Hippocampal formation (tissue), 2 donors: ENCODE data around the gene SPDYE5.
"Not testable (repeated sequence)": the region's sequence is repeated elsewhere in the genome, so short reads cannot be mapped to it uniquely, and the experiment has no call there.

Experiments
- DNase-seq, 2 donors: peaks; one replicate each; lab custom pipeline; 2025; lab: John Stamatoyannopoulos, UW

SPDYE5 gene

GRCh38 chr7:75492020-75492419 is at the start of gene SPDYE5:
Gene SPDYE5, plus strand, starts transcription at chr7:75492320. Its CDS starts 1,728 bp downstream, at chr7:75494048.
- not testable (repeated sequence) for DNase-seq

- not testable (repeated sequence) for DNase-seq
Measured at GRCh38 chr7:75442465-75443111, 49.5 kb upstream of the SPDYE5 start.

DNA sequence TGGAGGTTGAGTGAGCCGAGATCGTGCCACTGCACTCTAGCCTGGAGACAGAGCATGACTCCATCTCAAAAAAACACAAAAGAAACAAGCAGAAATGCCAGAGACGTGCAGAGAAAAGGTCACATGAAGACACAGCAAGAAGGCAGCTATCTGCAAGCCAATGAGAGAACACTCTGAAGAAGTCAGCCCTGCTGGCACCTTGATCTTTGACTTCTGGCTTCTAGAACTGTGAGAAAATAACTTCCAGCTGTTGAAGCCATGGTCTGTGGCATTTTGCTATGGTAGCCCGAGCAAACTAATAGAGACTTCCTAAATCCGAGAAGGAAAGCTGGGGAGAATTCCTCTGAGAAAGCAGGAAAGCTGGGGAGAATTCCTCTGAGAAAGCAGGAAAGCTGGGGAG is 42.2 kb upstream of the SPDYE5 start:
- not testable (repeated sequence) for DNase-seq

GRCh38 chr7:75452494-75452955 is 39.6 kb upstream of the SPDYE5 start:
- DNase-seq = not testable (repeated sequence)

DNA sequence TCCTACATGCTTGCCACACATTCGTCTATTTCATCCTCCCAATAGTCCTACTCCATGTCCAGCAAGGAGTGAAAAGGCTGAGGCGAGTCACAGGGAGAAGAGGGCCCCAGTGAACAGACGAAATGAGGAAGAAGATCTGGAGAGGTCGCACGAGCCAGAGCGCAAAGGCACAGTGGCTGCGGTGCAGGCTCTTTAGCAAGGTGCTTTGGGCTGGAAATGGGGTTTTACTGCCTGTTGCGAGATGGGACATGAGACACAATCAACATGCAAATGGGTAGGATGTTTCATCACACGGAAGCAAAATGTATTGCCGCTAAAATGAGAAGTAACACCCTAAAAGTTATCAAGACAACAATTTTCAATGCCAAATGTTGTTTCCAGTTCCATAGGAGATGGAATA is 35.7 kb upstream of the SPDYE5 start:
- not testable (repeated sequence) for DNase-seq

DNA sequence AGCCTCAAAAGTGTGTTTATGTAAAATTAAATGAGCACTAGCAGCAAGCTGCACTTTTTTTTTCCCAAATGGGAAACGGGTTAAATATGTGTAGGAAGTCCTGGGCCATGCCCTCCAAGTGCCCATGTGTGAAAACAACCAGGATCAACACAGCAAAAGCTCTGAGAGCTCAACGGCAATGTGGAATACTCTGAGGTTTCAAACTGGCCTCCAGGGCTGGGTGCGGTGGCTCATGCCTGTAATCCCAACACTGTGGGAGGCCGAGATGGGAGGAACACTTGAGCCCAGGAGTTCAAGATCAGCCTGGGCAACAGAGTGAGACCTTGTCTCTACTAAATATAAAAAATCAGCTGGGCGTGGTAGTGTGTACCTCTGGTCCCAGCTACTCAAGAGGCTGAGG is 34.1 kb upstream of the SPDYE5 start:
- DNase-seq = not testable (repeated sequence)

GRCh38 chr7:75460541-75460940 is 31.6 kb upstream of the SPDYE5 start:
- not testable (repeated sequence) for DNase-seq

- not testable (repeated sequence) for DNase-seq
Measured at GRCh38 chr7:75470166-75470565, 22.0 kb upstream of the SPDYE5 start.

- DNase-seq = not testable (repeated sequence)
Measured at GRCh38 chr7:75477457-75477856, 14.7 kb upstream of the SPDYE5 start.

- DNase-seq = not testable (repeated sequence)
Measured at GRCh38 chr7:75480313-75480712, 11.8 kb upstream of the SPDYE5 start.

DNA sequence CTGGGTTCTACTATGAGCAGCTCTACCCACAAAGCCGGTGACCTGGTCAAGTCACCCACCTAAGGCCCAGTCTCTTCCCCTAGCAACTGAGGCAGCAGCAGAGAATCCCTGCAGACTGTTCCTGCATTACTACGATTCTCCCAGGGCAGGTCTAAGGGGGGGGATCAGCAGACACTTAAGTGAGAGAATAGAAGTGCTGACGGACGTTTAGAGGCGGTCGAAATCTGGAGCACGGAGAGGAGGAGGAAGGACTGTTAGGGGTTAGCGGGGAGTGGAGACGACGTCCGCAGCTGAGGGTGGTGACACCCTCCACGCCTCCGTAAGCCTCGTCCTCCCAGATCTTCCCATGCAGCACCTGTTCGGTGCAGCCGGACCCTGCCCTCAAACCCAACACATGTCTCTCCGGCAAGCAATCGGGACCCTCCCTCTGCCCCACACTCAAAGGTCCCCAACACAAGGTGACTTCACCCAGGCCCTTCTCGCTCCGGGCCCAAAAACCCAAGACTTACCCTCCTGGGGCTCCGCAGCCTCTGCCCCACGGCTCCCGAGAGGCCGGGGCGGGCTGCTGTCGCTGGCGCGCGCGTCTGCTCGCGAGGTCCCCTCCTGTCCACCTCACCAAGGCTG is 6.7 kb upstream of the SPDYE5 start:
- DNase-seq = not testable (repeated sequence)

DNA sequence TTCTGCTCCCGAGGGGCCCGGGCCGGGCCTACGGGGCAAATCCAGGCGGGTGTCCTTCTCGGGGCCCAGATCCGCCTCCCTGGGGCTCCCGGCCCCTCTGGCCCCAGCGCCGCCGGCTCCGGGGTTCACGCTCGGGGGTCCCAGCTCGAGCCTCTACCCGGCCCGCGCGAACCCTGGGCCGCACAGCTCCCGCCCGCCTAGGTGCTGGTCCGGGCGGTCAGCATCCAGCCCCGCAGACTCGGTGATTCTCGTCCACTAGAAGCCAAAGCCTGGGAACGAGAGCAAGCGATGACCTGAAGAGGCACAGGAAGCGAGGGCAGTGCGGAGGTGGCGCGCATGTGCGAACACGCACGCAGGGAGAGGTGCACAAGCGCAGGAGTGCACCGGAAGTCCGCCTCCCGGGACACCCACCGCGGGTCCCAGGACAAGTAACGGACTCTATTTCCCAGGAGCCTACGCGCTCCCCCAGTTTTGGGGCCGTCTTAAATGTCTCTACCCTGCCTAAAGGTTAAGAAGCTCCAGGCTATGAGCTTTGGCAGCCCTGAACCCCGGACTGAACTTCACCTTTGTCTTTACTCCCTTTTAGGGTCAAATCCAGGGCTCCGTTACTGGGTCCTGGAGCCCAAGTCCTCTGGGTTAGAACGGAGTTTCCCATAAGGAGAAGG is 6.0 kb upstream of the SPDYE5 start, which contains the start of gene POM121C:
Gene POM121C (minus strand): TSS at position 321 of the 665 bp plus-strand sequence. CDS start 44,803 bp downstream, outside the sequence.
- DNase-seq = peak; percentile 66 to 78

DNA sequence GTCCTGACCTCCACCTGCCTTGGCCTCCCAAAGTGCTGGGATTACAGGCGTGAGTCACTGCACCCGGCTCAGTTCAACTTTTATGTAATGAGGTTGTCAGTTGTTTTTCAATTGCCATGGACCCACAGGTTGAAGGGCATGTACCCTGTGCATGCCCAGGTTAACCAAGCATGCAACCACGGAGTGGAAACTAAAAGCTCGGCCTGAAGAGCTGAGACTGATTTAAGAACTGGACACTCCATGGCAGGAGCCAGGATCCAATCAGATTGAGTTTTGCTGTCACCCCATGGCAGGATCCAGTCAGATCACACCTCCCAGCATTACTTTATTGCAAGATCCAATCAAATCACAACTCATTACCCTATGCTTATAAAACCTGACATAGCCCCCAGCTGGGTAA is 16.9 kb downstream of the SPDYE5 start:
- DNase-seq = not testable (repeated sequence)

- DNase-seq = not testable (repeated sequence)
Measured at GRCh38 chr7:75518842-75519241, 26.7 kb downstream of the SPDYE5 start.

DNA sequence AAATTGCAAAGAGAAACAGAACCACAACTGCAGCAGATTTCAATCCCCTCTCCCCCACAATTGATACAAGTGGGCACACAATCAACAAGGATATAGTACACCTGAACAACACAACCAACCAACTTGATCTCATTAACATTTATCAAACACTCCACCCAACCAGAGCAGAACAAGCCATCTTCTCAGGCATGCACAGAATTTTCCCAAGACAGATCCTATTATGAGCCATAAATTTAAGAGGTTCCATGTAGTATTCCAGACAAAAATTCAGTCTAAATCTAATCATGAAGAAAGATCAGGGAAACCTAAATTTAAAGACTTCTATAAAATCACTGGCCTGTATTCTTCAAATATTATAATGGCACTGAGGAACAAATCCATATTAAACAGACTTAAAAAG is 29.6 kb downstream of the SPDYE5 start:
- not testable (repeated sequence) for DNase-seq

DNA sequence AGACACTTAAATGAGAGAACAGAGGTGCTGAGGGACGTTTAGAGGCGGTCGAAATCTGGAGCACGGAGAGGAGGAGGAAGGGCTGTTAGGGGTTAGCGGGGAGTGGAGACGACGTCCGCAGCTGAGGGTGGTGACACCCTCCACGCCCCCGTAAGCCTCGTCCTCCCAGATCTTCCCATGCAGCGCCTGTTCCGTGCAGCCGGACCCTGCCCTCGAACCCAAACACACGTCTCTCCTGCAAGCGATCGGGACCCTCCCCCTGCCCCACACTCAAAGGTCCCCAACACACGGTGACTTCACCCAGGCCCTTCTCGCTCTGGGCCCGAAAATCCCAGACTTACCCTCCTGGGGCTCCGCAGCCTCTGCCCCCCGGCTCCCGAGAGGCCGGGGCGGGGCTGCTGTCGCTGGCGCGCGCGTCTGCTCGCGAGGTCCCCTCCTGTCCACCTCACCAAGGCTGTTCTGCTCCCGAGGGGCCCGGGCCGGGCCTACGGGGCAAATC is 35.2 kb downstream of the SPDYE5 start:
- not testable (repeated sequence) for DNase-seq

GRCh38 chr7:75531359-75531821 is 39.3 kb downstream of the SPDYE5 start:
- DNase-seq = no peak

- DNase-seq = no peak
Measured at GRCh38 chr7:75532639-75533038, 40.5 kb downstream of the SPDYE5 start.

- no peak for DNase-seq
Measured at GRCh38 chr7:75533926-75534325, 41.8 kb downstream of the SPDYE5 start.

DNA sequence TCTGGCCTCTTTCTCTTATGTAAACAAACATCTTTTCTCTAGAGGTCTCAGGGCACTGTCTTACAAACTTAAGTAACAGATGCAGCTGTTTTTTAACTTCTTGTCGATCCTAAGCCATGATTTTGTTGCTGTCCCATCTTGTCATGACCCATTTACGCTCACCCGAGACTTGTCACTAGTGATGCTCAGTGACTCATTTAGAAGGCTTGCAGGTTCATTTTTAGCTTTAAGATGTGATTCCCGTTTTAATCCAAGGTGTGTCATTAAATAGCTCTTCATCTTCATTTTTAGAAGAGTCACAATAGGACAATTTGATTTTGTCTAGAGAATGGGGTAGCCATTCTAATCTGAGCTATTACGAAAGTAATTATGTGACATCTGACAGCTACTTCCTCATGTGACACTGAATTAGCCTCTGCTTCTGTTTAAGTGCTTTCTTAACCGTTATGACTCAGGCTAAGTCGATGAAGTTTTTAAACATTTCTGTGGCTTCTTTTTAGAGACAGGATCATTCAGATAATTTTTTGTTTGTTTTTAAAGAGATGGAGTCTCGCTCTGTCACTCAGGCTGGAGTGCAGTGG is 42.7 kb downstream of the SPDYE5 start:
- DNase-seq = no peak

- DNase-seq = no peak
Measured at GRCh38 chr7:75536491-75536890, 44.4 kb downstream of the SPDYE5 start.

- no peak for DNase-seq
Measured at GRCh38 chr7:75536940-75537538, 44.9 kb downstream of the SPDYE5 start.
